Measurements from ENCODE around the gene EIPR1.

EIPR1 gene

GRCh38 chr2:3340144-3340543, 37.5 kb downstream of the EIPR1 start:
- Histone ChIP-seq H3K36me3 (ENCODE audit: control insufficient read depth, insufficient read depth, low read length) (peaks cover 23% of the 10 kb centered on the region), H3K4me1 (ENCODE audit: control insufficient read depth, insufficient read depth, low read length, poor library complexity, severe bottlenecking) (no peaks in the 10 kb centered on the region), H3K27ac (ENCODE audit: low read depth, low read length, severe bottlenecking) (no peak overlapping the region), H3K4me3 (ENCODE audit: extremely low read depth, insufficient read depth, low read length, poor library complexity, severe bottlenecking) (no peak overlapping the region), H3K9me3 (ENCODE audit: control insufficient read depth, low read length) (no peaks in the 10 kb centered on the region)
- WGBS, 2 experiments (ENCODE audit: insufficient coverage in 2 of 2) = 92% methylated on average over 2 to 6 of the region's 10 CpGs

GRCh38 chr2:3338340-3338739, 39.3 kb downstream of the EIPR1 start:
- no peak overlapping the region for H3K4me3 ChIP-seq (ENCODE audit: extremely low read depth, insufficient read depth, low read length, poor library complexity, severe bottlenecking)
- H3K9me3 ChIP-seq (ENCODE audit: control insufficient read depth, low read length) = no peaks in the 10 kb centered on the region
- no peak overlapping the region for H3K27ac ChIP-seq (ENCODE audit: low read depth, low read length, severe bottlenecking)
- H3K4me1 ChIP-seq (ENCODE audit: control insufficient read depth, insufficient read depth, low read length, poor library complexity, severe bottlenecking) = no peaks in the 10 kb centered on the region
- whole genome bisulfite sequencing, 2 experiments (ENCODE audit: insufficient coverage in 2 of 2) = 93 to 94% methylated on average over 7 to 8 of the region's 10 CpGs
- peaks cover 36% of the 10 kb centered on the region for H3K36me3 ChIP-seq (ENCODE audit: control insufficient read depth, insufficient read depth, low read length)

DNA sequence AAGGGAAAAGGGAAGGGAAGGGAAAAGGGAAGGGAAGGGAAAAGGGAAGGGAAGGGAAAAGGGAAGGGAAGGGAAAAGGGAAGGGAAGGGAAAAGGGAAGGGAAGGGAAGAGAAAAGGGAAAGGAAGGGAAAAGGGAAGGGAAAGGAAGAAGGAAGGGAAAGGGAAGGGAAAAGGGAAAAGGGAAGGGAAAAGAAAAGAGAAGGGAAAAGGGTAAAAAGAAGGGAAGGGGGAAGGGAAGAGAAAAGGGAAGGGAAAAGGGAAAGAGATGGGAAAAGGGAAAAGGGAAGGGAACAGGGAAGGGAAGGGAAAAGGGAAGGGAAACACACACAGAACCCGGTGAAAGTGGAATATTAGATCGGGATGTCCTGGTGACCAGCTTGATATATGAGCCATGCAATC, 40.8 kb downstream of the EIPR1 start:
- WGBS, 2 experiments (ENCODE audit: insufficient coverage in 2 of 2) = no CpG with 5 or more reads among the region's 2 CpGs
- no peak overlapping the region for H3K27ac ChIP-seq (ENCODE audit: low read depth, low read length, severe bottlenecking)
- peaks cover 49% of the 10 kb centered on the region for H3K36me3 ChIP-seq (ENCODE audit: control insufficient read depth, insufficient read depth, low read length)

DNA sequence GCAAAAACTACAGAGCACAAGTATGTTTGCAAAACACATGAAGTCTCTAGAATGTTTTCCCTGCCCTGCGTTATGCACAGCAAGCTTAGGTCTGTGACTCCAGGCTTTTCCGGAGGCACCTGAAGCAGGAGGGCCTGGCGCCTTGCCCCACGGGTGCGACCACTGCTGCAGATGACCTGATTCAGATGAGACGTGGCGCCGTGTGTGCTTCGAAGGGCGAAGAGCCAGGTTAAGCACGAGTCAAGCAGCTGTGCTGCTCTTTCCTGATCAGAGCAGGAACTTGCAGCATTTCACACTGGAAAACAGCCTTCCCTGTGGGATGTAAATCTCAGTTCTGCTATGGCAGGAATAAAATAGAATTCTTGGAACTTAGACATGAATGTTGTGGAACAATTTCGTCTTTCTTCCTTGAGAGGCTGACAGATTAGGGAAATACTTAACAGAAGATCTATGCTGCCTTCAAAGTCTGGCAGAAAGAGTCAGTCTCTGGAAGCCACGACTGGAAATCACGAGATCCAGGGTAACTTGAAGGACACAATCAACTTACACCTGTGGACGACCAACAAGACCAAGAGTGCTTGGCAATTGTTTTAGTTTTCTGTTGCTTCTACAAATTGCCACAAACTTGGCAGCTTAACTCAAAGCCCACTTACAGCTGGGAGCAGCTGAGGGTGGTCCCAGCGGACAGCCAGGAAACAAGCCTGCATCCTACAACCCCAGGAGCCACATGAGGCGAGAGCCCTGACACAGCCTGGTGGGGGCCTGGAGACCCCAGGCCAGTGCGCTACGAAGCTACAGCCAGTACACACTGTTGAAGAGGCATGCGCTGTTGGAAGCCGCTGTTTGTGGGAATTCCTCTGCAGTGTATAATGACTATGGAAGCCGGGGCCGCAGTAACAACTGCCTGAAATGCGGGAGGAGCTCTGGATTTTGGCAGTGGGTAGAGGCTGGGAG, 42.9 kb downstream of the EIPR1 start:
- H3K4me3 ChIP-seq (ENCODE audit: extremely low read depth, insufficient read depth, low read length, poor library complexity, severe bottlenecking) = no peak overlapping the region
- H3K27ac ChIP-seq (ENCODE audit: low read depth, low read length, severe bottlenecking) = no peak overlapping the region
- peaks cover 53% of the 10 kb centered on the region for H3K36me3 ChIP-seq (ENCODE audit: control insufficient read depth, insufficient read depth, low read length)
- 92 to 95% methylated on average over 24 of the region's 24 CpGs for WGBS, 2 experiments (ENCODE audit: insufficient coverage in 2 of 2)
- no peaks in the 10 kb centered on the region for H3K9me3 ChIP-seq (ENCODE audit: control insufficient read depth, low read length)
- no peaks in the 10 kb centered on the region for H3K4me1 ChIP-seq (ENCODE audit: control insufficient read depth, insufficient read depth, low read length, poor library complexity, severe bottlenecking)

More for the DNA sequence above, 40.8 kb downstream of the EIPR1 start:
- Histone ChIP-seq H3K4me3 (ENCODE audit: extremely low read depth, insufficient read depth, low read length, poor library complexity, severe bottlenecking) (no peak overlapping the region), H3K4me1 (ENCODE audit: control insufficient read depth, insufficient read depth, low read length, poor library complexity, severe bottlenecking) (no peaks in the 10 kb centered on the region), H3K9me3 (ENCODE audit: control insufficient read depth, low read length) (no peaks in the 10 kb centered on the region)

DNA sequence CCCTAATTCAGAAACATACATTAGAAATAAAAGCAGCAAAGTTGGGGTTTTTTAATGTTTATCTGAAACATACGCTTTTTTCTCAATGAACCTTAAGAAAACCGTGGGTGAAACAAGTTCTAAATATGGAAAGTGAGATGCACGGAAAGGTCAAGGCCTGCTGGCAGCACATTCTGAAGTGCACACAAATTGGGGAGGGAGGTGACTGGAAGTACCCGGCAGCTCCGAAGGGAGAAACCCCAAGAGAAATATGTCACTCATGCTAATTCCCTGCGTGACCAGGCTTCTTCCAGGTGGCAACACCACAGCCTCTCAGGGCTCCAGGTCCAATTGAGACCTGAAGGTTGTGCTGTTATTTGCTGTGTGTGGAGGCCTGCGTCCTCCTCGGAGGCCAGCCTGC, 45.5 kb downstream of the EIPR1 start:
- no peak overlapping the region for H3K27ac ChIP-seq (ENCODE audit: low read depth, low read length, severe bottlenecking)
- H3K36me3 ChIP-seq (ENCODE audit: control insufficient read depth, insufficient read depth, low read length) = peaks cover 50% of the 10 kb centered on the region
- no peaks in the 10 kb centered on the region for H3K9me3 ChIP-seq (ENCODE audit: control insufficient read depth, low read length)
- no peak overlapping the region for H3K4me3 ChIP-seq (ENCODE audit: extremely low read depth, insufficient read depth, low read length, poor library complexity, severe bottlenecking)
- no peaks in the 10 kb centered on the region for H3K4me1 ChIP-seq (ENCODE audit: control insufficient read depth, insufficient read depth, low read length, poor library complexity, severe bottlenecking)
- WGBS, 2 experiments (ENCODE audit: insufficient coverage in 2 of 2) = 95 to 97% methylated on average over 6 of the region's 8 CpGs

GRCh38 chr2:3329491-3329890, 48.1 kb downstream of the EIPR1 start:
- no peak overlapping the region for H3K27ac ChIP-seq (ENCODE audit: low read depth, low read length, severe bottlenecking)
- WGBS, 2 experiments (ENCODE audit: insufficient coverage in 2 of 2) = 94% methylated on average over 3 to 5 of the region's 5 CpGs
- H3K9me3 ChIP-seq (ENCODE audit: control insufficient read depth, low read length) = no peaks in the 10 kb centered on the region
- peaks cover 29% of the 10 kb centered on the region for H3K36me3 ChIP-seq (ENCODE audit: control insufficient read depth, insufficient read depth, low read length)
- H3K4me1 ChIP-seq (ENCODE audit: control insufficient read depth, insufficient read depth, low read length, poor library complexity, severe bottlenecking) = no peaks in the 10 kb centered on the region
- no peak overlapping the region for H3K4me3 ChIP-seq (ENCODE audit: extremely low read depth, insufficient read depth, low read length, poor library complexity, severe bottlenecking)

- Histone ChIP-seq H3K27ac (ENCODE audit: low read depth, low read length, severe bottlenecking) (no peak overlapping the region), H3K9me3 (ENCODE audit: control insufficient read depth, low read length) (no peaks in the 10 kb centered on the region), H3K4me3 (ENCODE audit: extremely low read depth, insufficient read depth, low read length, poor library complexity, severe bottlenecking) (no peak overlapping the region), H3K36me3 (ENCODE audit: control insufficient read depth, insufficient read depth, low read length) (peaks cover 9% of the 10 kb centered on the region), H3K4me1 (ENCODE audit: control insufficient read depth, insufficient read depth, low read length, poor library complexity, severe bottlenecking) (no peaks in the 10 kb centered on the region)
- 90 to 92% methylated on average over 13 to 14 of the region's 15 CpGs for WGBS, 2 experiments (ENCODE audit: insufficient coverage in 2 of 2)
These were observed 50.7 kb downstream of the EIPR1 start for GRCh38 chr2:3326871-3327270.

- WGBS, 2 experiments (ENCODE audit: insufficient coverage in 2 of 2) = 91 to 93% methylated on average over 6 to 7 of the region's 7 CpGs
- no peak overlapping the region for H3K27ac ChIP-seq (ENCODE audit: low read depth, low read length, severe bottlenecking)
- peaks cover 7% of the 10 kb centered on the region for H3K36me3 ChIP-seq (ENCODE audit: control insufficient read depth, insufficient read depth, low read length)
- H3K4me1 ChIP-seq (ENCODE audit: control insufficient read depth, insufficient read depth, low read length, poor library complexity, severe bottlenecking) = no peaks in the 10 kb centered on the region
- H3K9me3 ChIP-seq (ENCODE audit: control insufficient read depth, low read length) = no peaks in the 10 kb centered on the region
- no peak overlapping the region for H3K4me3 ChIP-seq (ENCODE audit: extremely low read depth, insufficient read depth, low read length, poor library complexity, severe bottlenecking)
These were observed 51.5 kb downstream of the EIPR1 start for GRCh38 chr2:3326182-3326537.

DNA sequence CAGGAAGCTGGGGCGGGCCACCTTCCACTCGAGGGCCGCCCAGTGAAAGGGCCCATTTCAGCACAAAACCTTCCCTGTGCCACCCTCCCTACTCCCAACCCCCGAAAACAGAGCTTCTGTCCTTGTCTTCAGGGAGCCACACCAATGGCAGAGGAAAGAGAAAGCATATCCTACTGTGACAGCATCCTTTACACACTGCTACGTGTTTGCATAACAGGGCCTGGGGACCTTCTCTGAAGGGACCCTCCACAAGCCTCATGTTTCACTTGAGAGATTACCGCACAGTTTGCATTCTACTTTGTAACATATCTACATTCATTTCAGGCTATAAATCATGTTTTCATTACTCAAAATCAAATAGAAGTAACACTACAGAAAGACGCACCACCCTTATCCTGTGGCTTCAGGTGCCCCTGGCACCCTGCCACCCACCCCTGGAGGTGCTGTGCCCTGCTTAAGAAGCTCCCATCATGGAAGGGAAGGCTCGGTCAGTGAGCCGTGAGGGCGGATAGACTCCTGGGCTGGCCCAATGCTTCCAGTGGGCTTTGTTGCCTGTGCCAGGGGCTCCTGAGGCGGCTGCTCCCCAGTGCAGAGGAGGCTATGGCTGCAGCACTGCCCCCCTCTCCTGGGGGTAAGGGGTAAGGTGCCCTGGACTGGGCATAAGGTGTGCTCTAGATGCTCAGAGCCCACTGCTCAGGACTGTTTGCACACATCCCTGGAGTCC, 52.0 kb downstream of the EIPR1 start:
- Histone ChIP-seq H3K36me3 (ENCODE audit: control insufficient read depth, insufficient read depth, low read length) (peaks cover 1% of the 10 kb centered on the region), H3K27ac (ENCODE audit: low read depth, low read length, severe bottlenecking) (no peak overlapping the region), H3K4me3 (ENCODE audit: extremely low read depth, insufficient read depth, low read length, poor library complexity, severe bottlenecking) (no peak overlapping the region), H3K9me3 (ENCODE audit: control insufficient read depth, low read length) (no peaks in the 10 kb centered on the region), H3K4me1 (ENCODE audit: control insufficient read depth, insufficient read depth, low read length, poor library complexity, severe bottlenecking) (no peaks in the 10 kb centered on the region)
- WGBS, 2 experiments (ENCODE audit: insufficient coverage in 2 of 2) = 84 to 92% methylated on average over 7 to 11 of the region's 11 CpGs

DNA sequence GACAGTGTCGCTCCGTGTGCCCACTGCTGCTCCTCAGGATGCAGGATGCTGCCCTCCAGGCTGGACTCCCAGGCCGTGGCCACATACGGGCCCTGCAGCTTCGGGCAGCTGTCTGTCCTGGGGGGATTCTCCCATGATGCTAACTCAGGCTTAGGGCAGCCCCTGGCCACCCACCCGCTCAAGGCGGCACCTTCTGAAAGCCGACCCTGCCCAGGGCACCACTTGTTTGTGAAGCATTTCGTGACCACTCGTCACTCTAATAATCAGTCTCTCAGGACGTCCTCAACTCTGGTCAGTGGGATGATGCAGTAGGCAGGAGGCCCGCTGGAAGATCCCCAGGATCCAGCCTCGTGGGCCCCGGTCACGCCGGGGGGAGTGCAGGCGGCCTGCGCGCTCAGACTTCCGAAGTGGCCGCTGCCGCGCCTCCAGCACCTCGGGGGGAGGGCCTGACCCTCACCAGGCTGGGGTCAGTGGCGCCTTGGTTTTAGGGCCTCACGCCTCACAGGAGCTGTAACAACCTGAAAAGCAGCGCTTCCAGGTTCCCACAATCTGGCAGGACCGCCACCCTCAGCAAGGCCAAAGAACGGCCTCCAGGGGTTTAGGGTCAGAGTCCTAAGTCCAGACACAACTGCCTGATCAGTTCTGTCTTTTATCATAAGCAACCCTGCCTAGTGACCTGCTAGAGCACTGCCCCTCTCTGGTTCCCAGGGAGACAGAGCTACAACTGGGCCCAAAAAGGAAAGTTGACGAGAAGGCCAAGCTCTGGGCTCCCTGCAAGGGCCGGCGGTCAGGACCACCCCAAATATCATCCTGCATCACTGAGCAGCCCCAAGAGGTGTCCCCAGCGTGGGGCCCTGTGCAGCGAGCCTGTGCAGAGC, 53.0 kb downstream of the EIPR1 start:
- no peak overlapping the region for H3K4me3 ChIP-seq (ENCODE audit: extremely low read depth, insufficient read depth, low read length, poor library complexity, severe bottlenecking)
- 94 to 96% methylated on average over 31 to 34 of the region's 34 CpGs for WGBS, 2 experiments (ENCODE audit: insufficient coverage in 2 of 2)
- no peaks in the 10 kb centered on the region for H3K4me1 ChIP-seq (ENCODE audit: control insufficient read depth, insufficient read depth, low read length, poor library complexity, severe bottlenecking)
- no peaks in the 10 kb centered on the region for H3K9me3 ChIP-seq (ENCODE audit: control insufficient read depth, low read length)
- no peaks in the 10 kb centered on the region for H3K36me3 ChIP-seq (ENCODE audit: control insufficient read depth, insufficient read depth, low read length)
- no peak overlapping the region for H3K27ac ChIP-seq (ENCODE audit: low read depth, low read length, severe bottlenecking)

All from mesodermal cell (in vitro differentiated cells).